GM12878 (cell line): ENCODE measurements around the gene CD180.

Source experiments
- ATF3 ChIP-seq: IDR thresholded peaks from 2 replicates; pipeline ENCODE4 v1.6.1; 2011; ENCODE audit warnings: low read depth, mild to moderate bottlenecking, low read length, moderate library complexity, borderline replicate concordance; ENCODE audit errors: extremely low read depth
- CBX3 ChIP-seq: fragments of 200-600 bp; sonication (generic); IDR thresholded peaks from 2 replicates; pipeline ENCODE4 v1.6.1; 2016; ENCODE audit warnings: low read depth, borderline replicate concordance
- CBX5 ChIP-seq: sonication (generic); IDR thresholded peaks from 2 replicates; pipeline ENCODE4 v1.6.1; 2016; ENCODE audit warnings: low read depth, moderate library complexity, mild to moderate bottlenecking, inconsistent platforms
- EZH2 ChIP-seq: IDR thresholded peaks from 2 replicates; pipeline ENCODE4 v1.6.1; 2012; ENCODE audit warnings: low read depth, mild to moderate bottlenecking, control low read depth, inconsistent platforms, low read length, borderline replicate concordance; ENCODE audit not compliant: control insufficient read depth
- KDM1A ChIP-seq: fragments of 200-600 bp; sonication (generic); IDR thresholded peaks from 2 replicates; pipeline ENCODE4 v1.6.1; 2016; ENCODE audit warnings: borderline replicate concordance
- MYC ChIP-seq: IDR thresholded peaks from 2 replicates; pipeline ENCODE4 v1.6.1; 2011; ENCODE audit warnings: mild to moderate bottlenecking, low read length, moderate library complexity, inconsistent platforms; ENCODE audit not compliant: insufficient read depth, insufficient replicate concordance, insufficient read length, severe bottlenecking
- NFIC ChIP-seq: IDR thresholded peaks from 2 replicates; pipeline ENCODE4 v1.6.1; 2012; ENCODE audit warnings: low read depth, mild to moderate bottlenecking, inconsistent platforms, low read length, moderate library complexity
- PBX3 ChIP-seq: IDR thresholded peaks from 2 replicates; pipeline ENCODE4 v1.6.1; 2011; ENCODE audit warnings: mild to moderate bottlenecking, low read depth, low read length, moderate library complexity; ENCODE audit not compliant: insufficient replicate concordance
- SP1 ChIP-seq: IDR thresholded peaks from one replicate; pipeline ENCODE4 v1.6.1; 2011; ENCODE audit warnings: low read depth, low read length
- SUZ12 ChIP-seq: fragments of 200-600 bp; sonication (generic); IDR thresholded peaks from one replicate; pipeline ENCODE4 v1.6.1; 2018; ENCODE audit warnings: antibody characterized with exemption, mild to moderate bottlenecking; ENCODE audit not compliant: unreplicated experiment
- TBL1XR1 ChIP-seq: IDR thresholded peaks from 2 replicates; pipeline ENCODE4 v1.6.1; 2012; ENCODE audit warnings: low read depth, low read length, improper control_type of control experiment
- TF ChIP-seq, protein P1 (sequence below), 3 experiments: IDR thresholded peaks in 2 of 3; conservative IDR thresholded peaks in 1 of 3; 2 replicates each; pipeline ENCODE4 v1.5.1; 2011; ENCODE audit warnings: low read depth in 3 of 3, low read length in 3 of 3, mild to moderate bottlenecking in 3 of 3, control low read depth in 2 of 3, moderate library complexity in 2 of 3, inconsistent platforms in 1 of 3, mixed read lengths in 1 of 3; ENCODE audit not compliant: control insufficient read depth in 2 of 3, insufficient read depth in 1 of 3; ENCODE audit errors: extremely low read depth in 1 of 3

GRCh38 chr5:67190410-67190809 lies 6.2 kb downstream of the CD180 start:
- no peak for TF ChIP-seq PBX3
- no peak for TF ChIP-seq EZH2
- no peak for TF ChIP-seq MYC
- TF ChIP-seq, protein P1, sequence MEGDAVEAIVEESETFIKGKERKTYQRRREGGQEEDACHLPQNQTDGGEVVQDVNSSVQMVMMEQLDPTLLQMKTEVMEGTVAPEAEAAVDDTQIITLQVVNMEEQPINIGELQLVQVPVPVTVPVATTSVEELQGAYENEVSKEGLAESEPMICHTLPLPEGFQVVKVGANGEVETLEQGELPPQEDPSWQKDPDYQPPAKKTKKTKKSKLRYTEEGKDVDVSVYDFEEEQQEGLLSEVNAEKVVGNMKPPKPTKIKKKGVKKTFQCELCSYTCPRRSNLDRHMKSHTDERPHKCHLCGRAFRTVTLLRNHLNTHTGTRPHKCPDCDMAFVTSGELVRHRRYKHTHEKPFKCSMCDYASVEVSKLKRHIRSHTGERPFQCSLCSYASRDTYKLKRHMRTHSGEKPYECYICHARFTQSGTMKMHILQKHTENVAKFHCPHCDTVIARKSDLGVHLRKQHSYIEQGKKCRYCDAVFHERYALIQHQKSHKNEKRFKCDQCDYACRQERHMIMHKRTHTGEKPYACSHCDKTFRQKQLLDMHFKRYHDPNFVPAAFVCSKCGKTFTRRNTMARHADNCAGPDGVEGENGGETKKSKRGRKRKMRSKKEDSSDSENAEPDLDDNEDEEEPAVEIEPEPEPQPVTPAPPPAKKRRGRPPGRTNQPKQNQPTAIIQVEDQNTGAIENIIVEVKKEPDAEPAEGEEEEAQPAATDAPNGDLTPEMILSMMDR (IDR thresholded peaks at IDR 0.05 in 2 of 3, conservative IDR thresholded peaks at IDR 0.05 in 1 of 3; ENCODE audit: control insufficient read depth in 2 of 3, extremely low read depth in 1 of 3, insufficient read depth in 1 of 3, low read depth in 3 of 3, low read length in 3 of 3), result no peak
- TF ChIP-seq SUZ12, result no peak
- no peak for TF ChIP-seq ATF3
- no peak for TF ChIP-seq CBX3
- no peak for TF ChIP-seq TBL1XR1
- no peak for TF ChIP-seq CBX5
- no peak for TF ChIP-seq SP1
- no peak for TF ChIP-seq KDM1A
- TF ChIP-seq NFIC, result no peak
